ENCODE measurements around the gene MALRD1.

MALRD1 gene

DNA sequence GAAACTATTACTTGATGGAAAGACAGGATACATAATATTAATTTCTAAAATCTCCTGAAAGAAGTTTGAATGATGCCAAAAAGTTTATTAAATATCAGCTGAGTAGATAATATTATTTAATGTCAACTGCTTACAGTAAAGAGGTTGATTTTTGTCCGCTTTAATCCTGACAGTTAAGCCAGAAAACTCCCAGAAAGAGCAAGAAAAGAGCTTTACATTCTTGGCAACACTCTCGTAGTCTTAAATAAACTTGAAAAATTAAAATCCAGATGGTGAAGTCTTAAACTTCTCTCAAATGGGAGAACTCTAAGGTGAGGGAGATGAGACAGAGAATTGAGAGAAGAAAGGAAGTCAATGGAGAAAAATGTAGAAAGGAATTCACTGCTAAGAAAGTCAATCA, 568.4 kb downstream of the MALRD1 start:
- DNase-seq (ENCODE audit: low spot score): no peak
- TF ChIP-seq, protein P1, sequence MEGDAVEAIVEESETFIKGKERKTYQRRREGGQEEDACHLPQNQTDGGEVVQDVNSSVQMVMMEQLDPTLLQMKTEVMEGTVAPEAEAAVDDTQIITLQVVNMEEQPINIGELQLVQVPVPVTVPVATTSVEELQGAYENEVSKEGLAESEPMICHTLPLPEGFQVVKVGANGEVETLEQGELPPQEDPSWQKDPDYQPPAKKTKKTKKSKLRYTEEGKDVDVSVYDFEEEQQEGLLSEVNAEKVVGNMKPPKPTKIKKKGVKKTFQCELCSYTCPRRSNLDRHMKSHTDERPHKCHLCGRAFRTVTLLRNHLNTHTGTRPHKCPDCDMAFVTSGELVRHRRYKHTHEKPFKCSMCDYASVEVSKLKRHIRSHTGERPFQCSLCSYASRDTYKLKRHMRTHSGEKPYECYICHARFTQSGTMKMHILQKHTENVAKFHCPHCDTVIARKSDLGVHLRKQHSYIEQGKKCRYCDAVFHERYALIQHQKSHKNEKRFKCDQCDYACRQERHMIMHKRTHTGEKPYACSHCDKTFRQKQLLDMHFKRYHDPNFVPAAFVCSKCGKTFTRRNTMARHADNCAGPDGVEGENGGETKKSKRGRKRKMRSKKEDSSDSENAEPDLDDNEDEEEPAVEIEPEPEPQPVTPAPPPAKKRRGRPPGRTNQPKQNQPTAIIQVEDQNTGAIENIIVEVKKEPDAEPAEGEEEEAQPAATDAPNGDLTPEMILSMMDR (IDR thresholded peaks at IDR 0.05; ENCODE audit: extremely low read depth, missing control alignments): no peak

DNA sequence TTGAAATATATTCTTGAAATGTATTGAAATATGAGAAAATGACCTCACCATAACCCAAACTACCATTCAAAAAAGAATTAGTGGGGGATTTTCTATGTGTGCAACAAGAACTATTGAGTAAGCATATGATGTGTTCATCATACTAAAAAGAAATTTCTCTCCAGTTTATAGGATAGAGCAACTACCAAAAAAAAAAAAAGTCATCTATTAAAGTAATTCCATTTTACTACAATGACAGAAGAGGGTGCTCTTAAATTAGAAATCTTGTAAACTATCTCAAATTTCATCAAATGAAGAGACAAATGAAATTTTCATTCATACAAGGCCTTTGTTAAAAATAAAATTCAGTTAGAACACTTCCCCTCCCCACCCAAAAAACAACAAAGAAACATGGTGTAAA, 572.2 kb downstream of the MALRD1 start:
- TF ChIP-seq, protein P1 (IDR thresholded peaks at IDR 0.05; ENCODE audit: extremely low read depth, missing control alignments): no peak
- DNase-seq (ENCODE audit: low spot score): no peak

DNA sequence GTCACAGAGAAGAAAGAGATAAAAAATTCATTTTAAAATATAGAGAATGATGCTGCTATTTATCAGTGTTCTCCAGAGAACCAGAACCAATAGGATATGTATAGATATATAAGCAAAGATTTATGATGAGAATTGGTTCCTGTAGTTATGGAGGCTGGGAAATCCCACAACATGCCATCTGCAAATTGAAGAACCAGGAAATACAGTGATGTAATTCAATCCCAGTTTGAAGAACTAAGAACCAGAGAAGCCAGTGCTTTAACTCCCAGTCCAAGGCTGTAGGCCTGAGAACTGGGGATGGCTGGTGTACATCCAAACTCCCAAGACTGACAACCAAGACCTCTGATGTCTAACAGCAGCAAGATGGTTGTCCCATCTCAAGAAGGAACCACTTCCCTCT, 574.7 kb downstream of the MALRD1 start:
- DNase-seq (ENCODE audit: low spot score): no peak

GRCh38 chr10:19626156-19626555, 577.6 kb downstream of the MALRD1 start:
- DNase-seq (ENCODE audit: low spot score): no peak
- TF ChIP-seq, protein P1 (IDR thresholded peaks at IDR 0.05; ENCODE audit: extremely low read depth, missing control alignments): no peak

More for the DNA sequence above, 574.7 kb downstream of the MALRD1 start:
- TF ChIP-seq, protein P1 (IDR thresholded peaks at IDR 0.05; ENCODE audit: extremely low read depth, missing control alignments): no peak

GRCh38 chr10:19628767-19629560, 580.4 kb downstream of the MALRD1 start:
- TF ChIP-seq, protein P1 (IDR thresholded peaks at IDR 0.05; ENCODE audit: extremely low read depth, missing control alignments): no peak
- no peak for DNase-seq (ENCODE audit: low spot score)

DNA sequence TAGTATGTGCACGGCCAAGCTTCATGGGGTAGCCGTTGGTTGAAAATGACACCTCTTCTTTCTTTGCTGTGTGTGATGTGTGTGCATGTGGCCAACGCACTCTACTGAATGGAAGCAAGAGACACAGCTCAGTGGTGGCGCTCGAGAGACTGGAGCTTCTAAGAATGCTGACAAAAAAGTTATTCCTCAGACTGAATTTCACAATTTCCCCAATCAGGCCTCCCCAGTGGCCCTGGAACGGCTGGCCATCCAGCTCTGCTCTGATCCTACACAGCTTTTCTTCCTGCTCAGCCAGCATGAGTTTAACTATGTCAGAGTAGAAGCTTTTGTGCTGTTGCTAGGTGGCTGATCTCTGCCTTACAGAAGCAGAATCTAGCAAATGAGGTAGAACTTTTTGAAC, 581.0 kb downstream of the MALRD1 start:
- DNase-seq (ENCODE audit: low spot score): no peak
- TF ChIP-seq, protein P1 (IDR thresholded peaks at IDR 0.05; ENCODE audit: extremely low read depth, missing control alignments): no peak

DNA sequence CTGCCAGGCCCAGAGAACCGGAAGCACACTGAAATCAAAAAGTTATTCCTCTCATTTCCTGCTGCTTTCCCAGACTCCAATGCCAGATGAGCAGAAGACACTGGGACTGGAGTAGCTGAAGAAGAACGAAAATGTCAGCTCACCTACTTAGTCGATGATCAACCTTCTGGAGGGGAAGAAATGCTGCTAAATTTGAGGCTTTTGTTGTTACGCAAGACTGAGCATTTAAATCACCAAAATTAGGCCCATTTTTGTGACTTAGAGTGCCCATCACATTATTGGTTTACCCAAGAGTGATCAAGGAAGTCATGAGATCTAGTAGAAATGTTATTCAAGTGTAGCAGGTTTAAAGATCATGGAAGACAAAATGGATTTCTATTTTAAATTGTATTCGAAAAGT, 585.6 kb downstream of the MALRD1 start:
- TF ChIP-seq, protein P1 (IDR thresholded peaks at IDR 0.05; ENCODE audit: extremely low read depth, missing control alignments): no peak
- DNase-seq (ENCODE audit: low spot score): no peak
